GM23248 (cell line): Measurements from ENCODE around the gene RHO.

ENCODE experiments used
- EZH2 ChIP-seq: fragments of 200-600 bp; sonication (generic); IDR thresholded peaks from 2 replicates; pipeline ENCODE4 v1.6.1; 2018; ENCODE audit warnings: antibody characterized with exemption, mild to moderate bottlenecking; ENCODE audit not compliant: insufficient read depth, poor library complexity, severe bottlenecking
- EZH2phosphoT487 ChIP-seq: fragments of 200-600 bp; sonication (generic); IDR thresholded peaks from 2 replicates; pipeline ENCODE4 v1.6.1; 2018; ENCODE audit warnings: antibody characterized with exemption, moderate library complexity, mild to moderate bottlenecking, low read depth; ENCODE audit not compliant: insufficient read depth

- TF ChIP-seq EZH2phosphoT487 (no peak), EZH2 (no peak)
Observed at GRCh38 chr3:129572603-129573002, 44.2 kb downstream of the RHO start.
